IMR-90 (cell line): Measurements from ENCODE around the gene ITGB4. TPM values are rescaled to one million over a fixed set of nuclear protein-coding genes. Genes with fewer than 3 reads are reported as not detected.

Experiments used
- ATAC-seq: fragments of 200-7000 bp; cut with Tn5 transposase; 2 replicates; pipeline ENCODE4 v1.9.1; 2020; ENCODE audit warnings: low read depth, mild to moderate bottlenecking, moderate library complexity
- BruUV-seq: library from RNA; stranded (reverse); fragments of 400-500 nt; replicated peaks from 2 replicates; lab custom pipeline; 2021; lab: Mats Ljungman, UMichigan
- CTCF ChIA-PET: fragments of 300-600 bp; formaldehyde crosslinking; extraction: SDS; loops from one replicate; lab custom pipeline; 2021; ENCODE audit warnings: antibody characterized with exemption; lab: Yijun Ruan, JAX
- POLR2A ChIA-PET: fragments of 300-600 bp; sonication (Branson Sonifier 250); formaldehyde crosslinking; loops from one replicate; lab custom pipeline; 2022; ENCODE audit warnings: antibody characterized with exemption; ENCODE audit not compliant: unreplicated experiment; lab: Charles Lee
- DNase-seq: peaks from one replicate; pipeline ENCODE4 v3.0.0; 2013
- H2AFZ ChIP-seq: replicated peaks from 2 replicates; pipeline ENCODE3; 2013; ENCODE audit warnings: low read length, mild to moderate bottlenecking; ENCODE audit not compliant: poor library complexity
- H2AK5ac ChIP-seq: 2 replicates; pipeline ENCODE4 v1.6.1; 2013; ENCODE audit warnings: low read depth, low read length, inconsistent platforms
- H2AK9ac ChIP-seq: replicated peaks from 2 replicates; pipeline ENCODE3; 2013; ENCODE audit warnings: mild to moderate bottlenecking, low read depth, low read length, moderate library complexity; ENCODE audit not compliant: poor library complexity
- H2BK120ac ChIP-seq: 2 replicates; pipeline ENCODE4 v1.6.1; 2013; ENCODE audit warnings: low read depth, low read length, inconsistent platforms
- H2BK15ac ChIP-seq: 3 replicates; pipeline ENCODE4 v1.6.1; 2013; ENCODE audit warnings: low read depth, low read length, inconsistent platforms
- H2BK20ac ChIP-seq: 2 replicates; pipeline ENCODE4 v1.6.1; 2013; ENCODE audit warnings: low read depth, mild to moderate bottlenecking, inconsistent platforms, low read length, moderate library complexity
- H2BK5ac ChIP-seq: 2 replicates; pipeline ENCODE4 v1.6.1; 2013; ENCODE audit warnings: mild to moderate bottlenecking, low read depth, low read length, inconsistent platforms; ENCODE audit not compliant: poor library complexity, severe bottlenecking
- H3K14ac ChIP-seq: replicated peaks from 2 replicates; pipeline ENCODE4 v1.6.1; 2013; ENCODE audit warnings: low read depth, low read length, inconsistent platforms
- H3K18ac ChIP-seq: 2 replicates; pipeline ENCODE4 v1.6.1; 2013; ENCODE audit warnings: low read depth, low read length, control low read depth
- H3K23ac ChIP-seq: 2 replicates; pipeline ENCODE4 v1.6.1; 2013; ENCODE audit warnings: low read depth, low read length, inconsistent platforms
- H3K27ac ChIP-seq: 2 replicates; pipeline ENCODE4 v1.5.1; 2013; ENCODE audit warnings: mild to moderate bottlenecking, control low read depth, low read length; ENCODE audit not compliant: insufficient read depth
- H3K27me3 ChIP-seq: 2 replicates; pipeline ENCODE4 v1.6.1; 2013; ENCODE audit warnings: low read length; ENCODE audit not compliant: control insufficient read depth, insufficient read depth
- H3K36me3 ChIP-seq: 2 replicates; pipeline ENCODE4 v1.6.1; 2013; ENCODE audit warnings: low read length, mixed read lengths; ENCODE audit not compliant: control insufficient read depth, insufficient read depth
- H3K4ac ChIP-seq: 2 replicates; pipeline ENCODE4 v1.6.1; 2013; ENCODE audit warnings: low read depth, low read length, inconsistent platforms
- H3K4me1 ChIP-seq: 2 replicates; pipeline ENCODE4 v1.6.1; 2013; ENCODE audit warnings: low read length, mixed read lengths; ENCODE audit not compliant: control insufficient read depth, insufficient read depth
- H3K4me2 ChIP-seq: 2 replicates; pipeline ENCODE4 v1.6.1; 2013; ENCODE audit warnings: low read depth, mild to moderate bottlenecking, control low read depth, low read length, moderate library complexity
- H3K4me3 ChIP-seq: 2 replicates; pipeline ENCODE4 v1.5.1; 2013; ENCODE audit warnings: low read depth, mild to moderate bottlenecking, control low read depth, low read length, moderate library complexity; ENCODE audit not compliant: insufficient read depth
- H3K56ac ChIP-seq: 2 replicates; pipeline ENCODE4 v1.6.1; 2013; ENCODE audit warnings: low read length, inconsistent platforms; ENCODE audit not compliant: insufficient read depth; ENCODE audit errors: extremely low read depth
- H3K79me1 ChIP-seq, 2 experiments: 2 replicates each; pipeline ENCODE4 v1.6.1; 2013; ENCODE audit warnings: low read length in 2 of 2, inconsistent platforms in 1 of 2, low read depth in 1 of 2
- H3K9ac ChIP-seq: 2 replicates; pipeline ENCODE4 v1.6.1; 2013; ENCODE audit warnings: low read depth, low read length, control low read depth
- H3K9me1 ChIP-seq: 2 replicates; pipeline ENCODE4 v1.6.1; 2013; ENCODE audit warnings: low read length, inconsistent platforms; ENCODE audit not compliant: insufficient read depth
- H3K9me3 ChIP-seq: 2 replicates; pipeline ENCODE4 v1.6.1; 2013; ENCODE audit warnings: low read length; ENCODE audit not compliant: control insufficient read depth, insufficient read depth
- H4K20me1 ChIP-seq: 2 replicates; pipeline ENCODE4 v1.6.1; 2013; ENCODE audit warnings: low read length, inconsistent platforms; ENCODE audit not compliant: insufficient read depth
- H4K5ac ChIP-seq: 2 replicates; pipeline ENCODE4 v1.6.1; 2013; ENCODE audit warnings: mild to moderate bottlenecking, low read depth, low read length, control low read depth
- H4K8ac ChIP-seq, 2 experiments: 2 replicates each; pipeline ENCODE4 v1.6.1; 2013; ENCODE audit warnings: low read depth in 2 of 2, low read length in 2 of 2, control low read depth in 1 of 2, inconsistent platforms in 1 of 2
- H4K91ac ChIP-seq: 2 replicates; pipeline ENCODE4 v1.6.1; 2013; ENCODE audit warnings: low read depth, low read length, inconsistent platforms; ENCODE audit not compliant: insufficient read depth
- CHD1 ChIP-seq: IDR thresholded peaks from 2 replicates; pipeline ENCODE4 v1.6.1; 2012; ENCODE audit warnings: low read depth, low read length, improper control_type of control experiment
- CTCF ChIP-seq: conservative IDR thresholded peaks from 2 replicates; pipeline ENCODE4 v1.5.1; 2012; ENCODE audit warnings: mild to moderate bottlenecking, low read depth, low read length, improper control_type of control experiment
- ELK1 ChIP-seq: fragments of 150-350 bp; IDR thresholded peaks from 2 replicates; pipeline ENCODE4 v1.6.1; 2016; ENCODE audit warnings: low read depth, mild to moderate bottlenecking, low read length, moderate library complexity, borderline replicate concordance
- FOS ChIP-seq: fragments of 150-350 bp; IDR thresholded peaks from 2 replicates; pipeline ENCODE4 v1.6.1; 2016; ENCODE audit warnings: low read depth, low read length
- MAFK ChIP-seq: IDR thresholded peaks from 2 replicates; pipeline ENCODE4 v1.6.1; 2012; ENCODE audit warnings: low read depth, low read length, improper control_type of control experiment
- MXI1 ChIP-seq: IDR thresholded peaks from 2 replicates; pipeline ENCODE4 v1.6.1; 2012; ENCODE audit warnings: low read depth, mild to moderate bottlenecking, low read length, moderate library complexity, borderline replicate concordance
- NFE2L2 ChIP-seq: fragments of 150-350 bp; IDR thresholded peaks from 2 replicates; pipeline ENCODE4 v1.6.1; 2016; ENCODE audit warnings: low read depth, mild to moderate bottlenecking, low read length
- POLR2A ChIP-seq: IDR thresholded peaks from 2 replicates; pipeline ENCODE4 v1.6.1; 2012; ENCODE audit warnings: mild to moderate bottlenecking, low read depth, low read length
- RAD21 ChIP-seq: IDR thresholded peaks from 2 replicates; pipeline ENCODE4 v1.6.1; 2012; ENCODE audit warnings: low read length, improper control_type of control experiment
- RCOR1 ChIP-seq: IDR thresholded peaks from 2 replicates; pipeline ENCODE4 v1.6.1; 2012; ENCODE audit warnings: mild to moderate bottlenecking, low read length, improper control_type of control experiment; ENCODE audit not compliant: insufficient replicate concordance
- RFX5 ChIP-seq: IDR thresholded peaks from 2 replicates; pipeline ENCODE4 v1.8.0; 2012; ENCODE audit warnings: low read depth, mild to moderate bottlenecking, low read length, moderate library complexity
- SMC3 ChIP-seq: fragments of 150-350 bp; IDR thresholded peaks from 2 replicates; pipeline ENCODE4 v1.6.1; 2016; ENCODE audit warnings: low read depth, mild to moderate bottlenecking, antibody characterized with exemption, low read length, moderate library complexity
- WGBS, 2 experiments: methylation state at CpG; one replicate each; pipeline versions ENCODE4 v1.1.5 to v1.1.7; 2013; ENCODE audit warnings: missing lambda C conversion rate in 2 of 2; ENCODE audit not compliant: insufficient read length in 1 of 2; ENCODE audit errors: extremely low coverage in 2 of 2; 5-methylcytosine and 5-hydroxymethylcytosine counted together
- dilution Hi-C: fragments of 300-500 bp; cut with HindIII; formaldehyde crosslinking; loops from one replicate; pipeline ENCODE4 v1.14.3; 2018; ENCODE audit warnings: low sequenced_read_pairs; ENCODE audit not compliant: unreplicated experiment
- in situ Hi-C: fragments of 300-500 bp; cut with MboI; formaldehyde crosslinking; loops from 3 replicates; pipeline ENCODE4 v1.14.3; 2019; ENCODE audit warnings: low sequenced_read_pairs, inconsistent platforms, mixed read lengths
- intact Hi-C: fragments of 100-400 bp; cut with micrococcal nuclease; formaldehyde crosslinking; loops from 2 replicates; pipeline ENCODE4 v1.10.0; 2022
- polyA plus RNA-seq, 3 experiments: library from polyadenylated mRNA; depleted of rRNA; stranded (reverse); fragments of >200 nt; gene quantifications; 2 replicates each; pipeline ENCODE4 v1.2.3, GENCODE V29; 2012; ENCODE audit warnings: low replicate concordance in 1 of 3
- total RNA-seq: library from RNA; depleted of rRNA; stranded (reverse); fragments of >200 nt; gene quantifications from 2 replicates; pipeline ENCODE4 v1.2.3, GENCODE V29; 2012

ITGB4 gene
- total and polyA plus RNA-seq, 2 of the 4 experiments (the other 2 are of a cell fraction) = under 0.01 to 0.27 TPM

GRCh38 chr17:75739174-75739573 lies 17.9 kb downstream of the ITGB4 start:
- no TSS peak for BruUV-seq
- Histone ChIP-seq H4K8ac (no peak overlapping the region), H3K27me3 (peaks cover 2% of the 10 kb centered on the region; the same call in 1 of the 2 replicates), H3K9me1 (no peaks in the 10 kb centered on the region), H4K91ac (no peak overlapping the region), H3K18ac (no peak overlapping the region), H2BK15ac (no peak overlapping the region), H3K14ac (no peak overlapping the region), H3K56ac (no peak overlapping the region), H3K4ac (no peak overlapping the region), H3K4me1 (no peaks in the 10 kb centered on the region), H3K9me3 (no peaks in the 10 kb centered on the region), H3K4me3 (no peak overlapping the region), H2AFZ (peak overlapping the region; percentile 43), H3K9ac (no peak overlapping the region), H2BK120ac (no peak overlapping the region), H3K27ac (no peak overlapping the region), H4K20me1 (no peaks in the 10 kb centered on the region), H2BK20ac (no peak overlapping the region), H2AK5ac (no peak overlapping the region), H3K4me2 (no peak overlapping the region), H3K79me1 (no peaks in the 10 kb centered on the region), H4K5ac (no peak overlapping the region), H3K23ac (no peak overlapping the region), H3K36me3 (no peaks in the 10 kb centered on the region), H2BK5ac (no peak overlapping the region), H2AK9ac (no peak overlapping the region)
- ChIA-PET CTCF (interaction anchor here (0.7 to 1.8 kb wide), 2 partner anchors 9 to 87 kb away, joined by 9 to 12 read pairs; no protein-coding TSS in a partner anchor), POLR2A (interaction anchor here (0.6 kb wide), 1 partner anchor 62 kb away, joined by 10 read pairs; no protein-coding TSS in a partner anchor)
- no CpG with 5 or more reads among the region's 7 CpGs for WGBS, 2 experiments
- intact Hi-C loops = no loop called here
- dilution Hi-C loops = no loop called here
- in situ Hi-C loops = no loop called here
- DNase-seq (no peak), ATAC-seq (no peak)
- TF ChIP-seq SMC3 (no peak), MAFK (no peak), FOS (no peak), RAD21 (no peak), CHD1 (no peak), NFE2L2 (no peak), RFX5 (no peak), RCOR1 (no peak), MXI1 (no peak), POLR2A (no peak), ELK1 (no peak), CTCF (no peak)
